ENCODE measurements around the gene UNC119B.
A peak's percentile ranks its signal among the peaks of the same experiment; 100 is the strongest.

The UNC119B gene

DNA sequence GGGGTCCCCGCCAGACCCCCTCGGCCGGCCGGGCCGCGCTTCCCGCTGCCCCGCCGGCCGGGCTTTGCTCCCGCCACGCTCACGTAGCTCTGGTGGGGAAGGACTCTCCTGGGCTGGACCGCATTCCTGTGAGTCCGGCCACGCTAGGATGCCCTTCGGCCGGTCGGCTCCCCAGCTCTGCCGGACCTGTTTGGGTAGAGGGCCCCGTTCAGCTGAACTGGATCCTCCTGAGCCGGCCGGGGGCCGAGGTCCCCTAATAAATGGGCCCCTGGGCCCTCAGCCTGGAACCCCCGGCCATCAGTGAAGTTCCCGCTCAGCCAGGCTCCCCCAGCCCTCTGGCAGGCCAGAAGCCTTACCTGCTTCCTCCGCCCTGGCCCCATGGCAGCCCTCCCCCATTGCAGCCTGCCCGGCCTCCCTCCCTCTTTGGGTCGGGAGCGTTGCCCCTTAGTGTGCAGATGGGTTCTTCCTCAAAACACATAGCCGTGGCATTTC, 593 bp downstream of the UNC119B start:
- TF ChIP-seq ZFX (IDR thresholded peaks at IDR 0.05): peak; percentile 68
- TF ChIP-seq, protein P1, sequence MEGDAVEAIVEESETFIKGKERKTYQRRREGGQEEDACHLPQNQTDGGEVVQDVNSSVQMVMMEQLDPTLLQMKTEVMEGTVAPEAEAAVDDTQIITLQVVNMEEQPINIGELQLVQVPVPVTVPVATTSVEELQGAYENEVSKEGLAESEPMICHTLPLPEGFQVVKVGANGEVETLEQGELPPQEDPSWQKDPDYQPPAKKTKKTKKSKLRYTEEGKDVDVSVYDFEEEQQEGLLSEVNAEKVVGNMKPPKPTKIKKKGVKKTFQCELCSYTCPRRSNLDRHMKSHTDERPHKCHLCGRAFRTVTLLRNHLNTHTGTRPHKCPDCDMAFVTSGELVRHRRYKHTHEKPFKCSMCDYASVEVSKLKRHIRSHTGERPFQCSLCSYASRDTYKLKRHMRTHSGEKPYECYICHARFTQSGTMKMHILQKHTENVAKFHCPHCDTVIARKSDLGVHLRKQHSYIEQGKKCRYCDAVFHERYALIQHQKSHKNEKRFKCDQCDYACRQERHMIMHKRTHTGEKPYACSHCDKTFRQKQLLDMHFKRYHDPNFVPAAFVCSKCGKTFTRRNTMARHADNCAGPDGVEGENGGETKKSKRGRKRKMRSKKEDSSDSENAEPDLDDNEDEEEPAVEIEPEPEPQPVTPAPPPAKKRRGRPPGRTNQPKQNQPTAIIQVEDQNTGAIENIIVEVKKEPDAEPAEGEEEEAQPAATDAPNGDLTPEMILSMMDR (conservative IDR thresholded peaks at IDR 0.05): no peak
- peak overlapping the region; percentile 89 for H3K27ac ChIP-seq

DNA sequence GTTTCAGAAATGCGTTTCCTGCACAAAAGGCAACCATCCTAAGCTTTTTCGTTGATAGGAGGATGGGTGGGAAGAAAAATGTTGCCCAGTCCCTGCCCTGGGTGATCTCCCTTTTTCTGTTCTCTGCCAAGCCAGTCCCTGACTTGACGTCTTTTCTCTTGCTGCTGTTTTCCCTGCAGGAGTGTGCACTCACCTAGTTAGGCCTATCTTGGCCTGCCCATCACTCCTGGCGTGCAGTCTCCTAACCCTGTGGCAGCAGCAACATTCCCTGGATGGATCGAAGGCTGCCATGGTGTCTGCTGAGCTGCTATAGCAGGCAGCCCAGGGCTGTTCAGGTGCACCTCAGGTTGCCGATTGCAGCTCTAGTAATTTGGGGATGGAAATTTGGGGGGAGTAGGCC, 1.2 kb downstream of the UNC119B start:
- peak overlapping the region; percentile 89 for H3K27ac ChIP-seq
- TF ChIP-seq ZFX (IDR thresholded peaks at IDR 0.05): no peak
- TF ChIP-seq, protein P1 (conservative IDR thresholded peaks at IDR 0.05): no peak

DNA sequence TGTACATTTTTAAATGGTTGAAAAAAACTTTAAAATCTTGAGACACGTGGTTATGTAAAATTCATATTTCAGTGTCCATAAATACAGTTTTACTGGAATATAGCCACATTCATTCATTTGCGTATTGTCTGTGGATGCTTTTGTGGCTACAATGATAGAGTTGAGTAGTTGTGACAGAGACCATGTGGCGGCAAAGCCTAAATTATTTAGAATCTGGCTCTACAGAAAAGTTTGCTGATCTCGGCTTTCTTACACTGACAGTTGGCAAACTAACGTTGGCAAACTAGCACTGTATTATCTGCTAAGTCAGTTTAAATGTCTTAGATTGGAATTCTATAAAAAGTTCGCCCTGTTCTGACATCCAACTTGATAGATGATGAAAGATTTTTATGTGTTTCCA, 2.4 kb downstream of the UNC119B start:
- H3K27ac ChIP-seq: no peak overlapping the region
- TF ChIP-seq ZFX (IDR thresholded peaks at IDR 0.05): no peak
- TF ChIP-seq, protein P1 (conservative IDR thresholded peaks at IDR 0.05): no peak

DNA sequence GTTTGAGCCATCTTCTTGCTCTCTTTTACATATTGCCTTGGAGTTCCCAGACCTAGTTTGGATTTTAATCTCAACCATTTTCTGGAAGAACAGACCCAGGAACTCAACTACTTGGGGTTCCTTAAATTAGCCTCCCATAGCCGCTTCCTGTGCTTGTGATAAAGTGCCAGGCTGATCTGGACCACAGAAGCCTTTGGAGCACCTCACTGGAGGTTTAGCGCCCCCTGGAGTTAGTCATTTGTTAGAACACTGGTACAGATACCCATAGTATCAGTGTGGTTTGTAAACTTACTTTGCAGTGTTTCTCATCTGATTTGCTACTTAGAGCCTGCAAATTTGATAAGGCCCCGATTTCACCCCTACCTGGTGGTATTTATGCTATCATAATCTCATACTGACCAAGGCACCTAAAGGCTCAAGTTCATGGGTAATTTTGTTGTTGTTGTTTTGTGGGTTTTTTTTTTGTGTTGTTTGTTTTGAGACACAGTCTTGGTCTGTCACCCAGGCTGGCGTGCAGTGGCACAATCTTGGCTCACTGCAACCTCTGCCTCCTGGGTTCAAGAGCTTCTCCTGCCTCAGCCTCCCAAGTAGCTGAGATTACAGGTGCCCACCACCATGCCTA, 3.7 kb downstream of the UNC119B start:
- H3K27ac ChIP-seq: no peak overlapping the region
- TF ChIP-seq, protein P1 (conservative IDR thresholded peaks at IDR 0.05): peak; percentile 88
- no peak for TF ChIP-seq ZFX (IDR thresholded peaks at IDR 0.05)

DNA sequence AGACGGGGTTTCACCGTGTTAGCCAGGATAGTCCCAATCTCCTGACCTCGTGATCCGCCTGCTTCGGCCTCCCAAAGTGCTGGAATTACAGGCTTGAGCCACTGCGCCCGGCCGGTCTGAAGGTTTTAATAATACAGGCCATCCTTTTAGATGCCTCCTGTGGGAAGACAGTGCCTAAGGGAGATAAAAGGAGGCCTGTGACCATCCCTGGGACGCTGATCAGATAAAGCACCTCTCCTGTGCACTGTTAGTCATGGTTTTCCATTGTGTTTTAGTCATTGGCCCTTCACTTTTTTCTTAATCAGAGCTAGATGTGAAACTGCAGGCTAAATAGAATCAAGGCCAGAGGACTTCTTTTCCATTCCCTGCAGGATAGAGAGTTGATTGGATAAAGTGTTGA, 7.8 kb downstream of the UNC119B start:
- H3K27ac ChIP-seq: no peak overlapping the region
- TF ChIP-seq ZFX (IDR thresholded peaks at IDR 0.05): no peak
- TF ChIP-seq, protein P1 (conservative IDR thresholded peaks at IDR 0.05): no peak

DNA sequence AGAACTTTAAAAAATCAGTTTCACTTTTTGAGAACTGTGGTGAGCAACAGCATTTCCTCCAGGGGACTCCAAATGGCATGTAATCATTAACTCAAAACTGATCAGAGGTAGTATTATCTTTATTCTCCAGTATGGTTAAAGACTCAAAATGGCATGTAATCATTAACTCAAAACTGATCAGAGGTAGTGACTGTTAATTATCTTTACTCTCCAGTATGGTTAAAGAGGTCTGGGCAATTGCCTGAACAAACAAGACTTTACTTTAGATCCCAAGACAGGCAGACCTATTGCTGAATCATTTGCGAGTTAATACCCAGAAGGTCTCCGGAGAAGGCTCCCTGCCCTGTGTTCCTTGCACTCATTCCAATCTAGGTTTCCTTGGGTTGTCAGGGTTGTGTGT, 8.8 kb downstream of the UNC119B start:
- no peak overlapping the region for H3K27ac ChIP-seq
- TF ChIP-seq, protein P1 (conservative IDR thresholded peaks at IDR 0.05): no peak
- no peak for TF ChIP-seq ZFX (IDR thresholded peaks at IDR 0.05)

DNA sequence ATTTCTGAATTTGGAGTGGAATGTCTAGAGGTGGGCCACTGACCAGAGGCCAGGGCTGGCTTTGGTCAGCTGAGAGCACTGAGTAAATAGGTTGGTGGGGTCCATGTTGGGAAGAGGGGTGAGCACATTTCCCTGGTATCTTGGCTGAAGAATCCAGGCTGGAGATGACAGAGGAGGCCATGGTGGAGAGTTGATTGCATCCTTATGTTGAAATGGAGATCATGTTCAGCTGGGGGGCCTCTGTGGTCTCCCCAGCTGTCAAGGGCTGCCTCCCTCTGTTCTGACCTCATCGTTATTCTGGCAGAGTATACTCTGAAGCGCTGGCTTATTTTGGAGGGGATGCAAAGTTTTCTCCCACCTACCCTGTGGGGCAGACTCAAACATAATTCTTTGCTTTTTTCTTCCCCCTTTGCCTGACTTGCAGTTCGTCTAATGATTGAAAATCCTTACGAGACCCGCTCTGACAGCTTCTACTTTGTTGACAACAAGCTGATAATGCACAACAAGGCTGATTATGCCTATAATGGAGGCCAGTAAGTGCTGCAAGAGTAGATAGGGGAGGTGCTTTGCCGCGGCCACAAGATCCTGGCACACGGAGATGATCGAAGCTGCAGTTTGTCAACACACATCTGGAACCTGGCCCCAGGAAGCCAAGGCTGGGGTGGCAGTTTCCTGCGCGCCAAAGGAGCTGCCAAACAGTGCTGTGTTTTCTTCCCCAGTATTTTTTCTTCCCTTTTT, 9.4 kb downstream of the UNC119B start:
- TF ChIP-seq ZFX (IDR thresholded peaks at IDR 0.05): no peak
- TF ChIP-seq, protein P1 (conservative IDR thresholded peaks at IDR 0.05): no peak
- H3K27ac ChIP-seq: no peak overlapping the region
